SK-N-SH (cell line): ENCODE measurements around the gene NDUFB2. TPM values are rescaled to one million over a fixed set of nuclear protein-coding genes. Genes with fewer than 3 reads are reported as not detected.

Experiments used
- CTCF ChIA-PET: fragments of 300-600, 350-600 bp; formaldehyde crosslinking; extraction: SDS; loops from one replicate; lab custom pipeline; 2021; lab: Yijun Ruan, JAX
- POLR2A ChIA-PET: fragments of 350-600 bp; sonication (Branson Sonifier 250); formaldehyde crosslinking; extraction: SDS; loops from one replicate; lab custom pipeline; 2020; ENCODE audit warnings: antibody characterized with exemption, inconsistent platforms; lab: Yijun Ruan, JAX
- DNase-seq: peaks from one replicate; pipeline ENCODE4 v3.0.0; 2012
- H2AFZ ChIP-seq: fragments of 200-600 bp; sonication (generic); 2 replicates; pipeline ENCODE4 v1.8.1; 2016; ENCODE audit warnings: antibody characterized with exemption, mild to moderate bottlenecking, low read depth
- H3F3A ChIP-seq: fragments of 200-600 bp; sonication (generic); replicated peaks from 2 replicates; pipeline ENCODE3; 2016; ENCODE audit warnings: antibody characterized with exemption, mild to moderate bottlenecking; ENCODE audit not compliant: insufficient read depth
- H3K27ac ChIP-seq, 2 experiments: fragments of 200-500 bp in 1 of 2; fragments of 200-600 bp in 1 of 2; sonication (Bioruptor generic) in 1 of 2; sonication (generic), shearing (Covaris generic) in 1 of 2; 2 replicates each; pipeline versions ENCODE4 v1.5.1 to v1.6.1; 2014 to 2016; ENCODE audit warnings: low read depth in 2 of 2, inconsistent platforms in 1 of 2, low read length in 1 of 2, mild to moderate bottlenecking in 1 of 2, mixed read lengths in 1 of 2
- H3K27me3 ChIP-seq: fragments of 200-600 bp; sonication (generic), shearing (Covaris generic); 2 replicates; pipeline ENCODE4 v1.6.1; 2016; ENCODE audit warnings: mixed run types; ENCODE audit not compliant: insufficient read depth
- H3K36me3 ChIP-seq, 2 experiments: fragments of 200-500 bp in 1 of 2; fragments of 200-600 bp in 1 of 2; sonication (Bioruptor generic) in 1 of 2; sonication (generic) in 1 of 2; replicated peaks in 1 of 2; 2 replicates each; pipeline versions ENCODE3 to v1.5.1; 2014 to 2016; ENCODE audit warnings: low read length in 1 of 2, mild to moderate bottlenecking in 1 of 2; ENCODE audit not compliant: insufficient read depth in 2 of 2, control insufficient read depth in 1 of 2
- H3K4me1 ChIP-seq, 2 experiments: fragments of 200-500 bp in 1 of 2; fragments of 200-600 bp in 1 of 2; sonication (Bioruptor generic) in 1 of 2; sonication (generic), shearing (Covaris generic) in 1 of 2; 2 replicates each; pipeline versions ENCODE4 v1.5.1 to v1.6.1; 2014 to 2016; ENCODE audit warnings: low read depth in 1 of 2, low read length in 1 of 2, mixed run types in 1 of 2; ENCODE audit not compliant: insufficient read depth in 2 of 2, control insufficient read depth in 1 of 2
- H3K4me2 ChIP-seq: fragments of 200-600 bp; sonication (generic), shearing (Covaris generic); 2 replicates; pipeline ENCODE4 v1.6.1; 2017; ENCODE audit warnings: mixed run types
- H3K4me3 ChIP-seq, 2 experiments: fragments of 200-500 bp in 1 of 2; fragments of 200-600 bp in 1 of 2; sonication (Bioruptor generic) in 1 of 2; sonication (generic), shearing (Covaris generic) in 1 of 2; 2 replicates each; pipeline versions ENCODE4 v1.5.1 to v1.8.1; 2014 to 2016; ENCODE audit warnings: low read depth in 2 of 2, inconsistent platforms in 1 of 2, low read length in 1 of 2, mild to moderate bottlenecking in 1 of 2, mixed read lengths in 1 of 2, moderate library complexity in 1 of 2
- H3K79me2 ChIP-seq: fragments of 200-600 bp; sonication (generic); 2 replicates; pipeline ENCODE4 v1.8.1; 2017; ENCODE audit warnings: mild to moderate bottlenecking; ENCODE audit not compliant: insufficient read depth
- H3K9ac ChIP-seq: fragments of 200-600 bp; sonication (generic); 2 replicates; pipeline ENCODE4 v1.6.1; 2017; ENCODE audit warnings: mixed run types
- H3K9me2 ChIP-seq: fragments of 200-600 bp; sonication (generic); 2 replicates; pipeline ENCODE4 v1.6.1; 2017; ENCODE audit warnings: mixed run types
- H3K9me3 ChIP-seq: fragments of 200-600 bp; sonication (generic); 2 replicates; pipeline ENCODE4 v1.6.1; 2017; ENCODE audit warnings: mixed run types, mild to moderate bottlenecking, moderate library complexity
- H4K20me1 ChIP-seq: fragments of 200-600 bp; sonication (generic); 2 replicates; pipeline ENCODE4 v1.6.1; 2017; ENCODE audit warnings: mild to moderate bottlenecking, mixed run types; ENCODE audit not compliant: insufficient read depth
- CHD2 ChIP-seq: fragments of 150-350 bp; IDR thresholded peaks from 2 replicates; pipeline ENCODE4 v1.6.1; 2018; ENCODE audit warnings: low read length; ENCODE audit not compliant: partially characterized antibody
- FOXJ3 ChIP-seq: sonication (generic); formaldehyde crosslinking; IDR thresholded peaks from 2 replicates; pipeline ENCODE4 v1.5.1; 2020; ENCODE audit warnings: mild to moderate bottlenecking, missing genetic modification reagents
- NFIC ChIP-seq: IDR thresholded peaks from 2 replicates; pipeline ENCODE4 v1.4.0; 2012; ENCODE audit warnings: borderline replicate concordance
- NRF1 ChIP-seq: IDR thresholded peaks from 2 replicates; pipeline ENCODE4 v1.6.1; 2012; ENCODE audit warnings: low read depth, mild to moderate bottlenecking, low read length
- RXRA ChIP-seq: IDR thresholded peaks from 2 replicates; pipeline ENCODE4 v1.4.0; 2012; ENCODE audit warnings: low read depth, mild to moderate bottlenecking, borderline replicate concordance
- WGBS: methylation state at CpG from one replicate; pipeline ENCODE4 v1.1.6; 2017; ENCODE audit warnings: low lambda C conversion rate; 5-methylcytosine and 5-hydroxymethylcytosine counted together
- polyA plus RNA-seq, 3 experiments: library from polyadenylated mRNA; depleted of rRNA; stranded (reverse); fragments of >200 nt; gene quantifications; 2 replicates each; pipeline ENCODE4 v1.2.3, GENCODE V29; 2012
- TF ChIP-seq, protein P1 (sequence below): fragments of 200-600 bp; sonication (generic); IDR thresholded peaks from 2 replicates; pipeline ENCODE4 v1.6.1; 2017; ENCODE audit warnings: antibody characterized with exemption, mild to moderate bottlenecking, moderate library complexity

Gene NDUFB2
- polyA plus RNA-seq, 1 of the 3 experiments (the other 2 are of a cell fraction), result 1,214 TPM

DNA sequence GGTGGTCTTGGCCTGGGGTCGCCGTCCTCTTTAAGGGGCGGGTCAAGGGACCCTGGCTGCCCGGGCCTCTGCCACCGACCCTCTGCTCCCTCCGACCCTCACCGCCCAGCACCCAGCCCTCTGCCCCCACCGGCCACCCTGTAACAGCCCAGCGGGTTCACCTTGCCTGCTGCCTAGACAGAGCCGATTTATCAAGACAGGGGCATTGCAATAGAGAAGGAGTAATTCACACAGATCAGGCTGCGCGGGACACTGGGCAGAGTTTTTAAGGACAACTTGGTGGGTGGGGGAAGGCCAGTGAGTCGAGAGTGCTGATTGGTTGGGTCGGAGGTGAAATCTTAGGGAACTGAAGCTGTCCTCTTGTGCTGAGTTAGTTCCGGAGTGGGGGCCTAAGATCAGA lies 24.5 kb upstream of the NDUFB2 start:
- no peaks in the 10 kb centered on the region for H3K9me2 ChIP-seq
- no peaks in the 10 kb centered on the region for H3K9me3 ChIP-seq
- ChIA-PET POLR2A (no interaction called here), CTCF (interaction anchor here (1.2 to 4.5 kb wide), 4 partner anchors 19 to 341 kb away, joined by 3 to 45 read pairs (median 18); partner anchors contain the start of gene MRPS33)
- DNase-seq, result no peak
- TF ChIP-seq RXRA (no peak), CHD2 (no peak), FOXJ3 (CRISPR knock-in tag) (no peak)
- peak overlapping the region; percentile 86; the same call in 1 of the 2 replicates for H2AFZ ChIP-seq
- H3K27ac ChIP-seq, result no peak overlapping the region
- H3K36me3 ChIP-seq, result no peaks in the 10 kb centered on the region
- peak overlapping the region; percentile 49; the same call in 1 of the 2 replicates for H3K4me2 ChIP-seq
- peaks cover 7 to 20% of the 10 kb centered on the region in 2 experiments; a peak in 2 of 4 replicates for H3K4me1 ChIP-seq
- H3K79me2 ChIP-seq, result no peaks in the 10 kb centered on the region
- no peaks in the 10 kb centered on the region for H4K20me1 ChIP-seq
- H3K9ac ChIP-seq, result no peak overlapping the region
- no peaks in the 10 kb centered on the region for H3K27me3 ChIP-seq
- H3F3A ChIP-seq, result no peaks in the 10 kb centered on the region
- no peak overlapping the region for H3K4me3 ChIP-seq
- WGBS, result 73% methylated on average over 14 of the region's 15 CpGs

DNA sequence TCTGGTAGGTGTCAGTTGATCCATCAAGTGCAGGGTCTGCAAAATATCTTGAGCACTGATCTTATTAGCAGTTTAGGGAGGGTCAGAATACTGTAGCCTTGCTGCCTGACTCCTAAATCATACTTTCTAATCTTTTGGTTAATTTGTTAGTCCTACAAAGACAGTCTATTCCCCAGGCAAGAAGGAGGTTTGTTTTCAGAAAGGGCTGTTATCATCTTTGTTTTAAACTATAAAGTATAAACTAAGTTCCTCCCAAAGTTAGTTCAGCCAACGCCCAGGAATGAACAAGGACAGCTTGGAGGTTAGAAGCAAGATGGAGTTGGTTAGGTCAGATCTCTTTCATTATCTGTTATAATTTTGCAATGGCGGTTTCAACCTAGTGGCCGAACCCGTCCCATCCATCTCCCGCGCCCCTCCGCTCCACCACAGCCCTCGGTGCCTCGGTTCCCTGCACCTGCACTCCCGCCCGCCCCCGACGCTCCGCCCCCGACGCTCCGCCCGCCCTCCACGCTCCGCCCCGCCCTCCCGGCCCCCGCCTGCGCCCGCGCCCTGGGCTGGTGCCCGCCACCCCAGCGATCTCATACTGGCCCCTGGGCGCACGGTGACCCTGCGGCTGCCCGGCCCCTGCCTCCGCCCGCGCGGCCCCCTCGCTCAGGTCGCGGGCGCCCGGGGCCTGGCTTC lies 24.0 kb upstream of the NDUFB2 start, which contains the start of gene ADCK2:
Gene ADCK2 (plus strand): TSS at position 564 of the 681 bp plus-strand sequence. CDS start 386 bp downstream, outside the sequence.
- TF ChIP-seq, protein P1, sequence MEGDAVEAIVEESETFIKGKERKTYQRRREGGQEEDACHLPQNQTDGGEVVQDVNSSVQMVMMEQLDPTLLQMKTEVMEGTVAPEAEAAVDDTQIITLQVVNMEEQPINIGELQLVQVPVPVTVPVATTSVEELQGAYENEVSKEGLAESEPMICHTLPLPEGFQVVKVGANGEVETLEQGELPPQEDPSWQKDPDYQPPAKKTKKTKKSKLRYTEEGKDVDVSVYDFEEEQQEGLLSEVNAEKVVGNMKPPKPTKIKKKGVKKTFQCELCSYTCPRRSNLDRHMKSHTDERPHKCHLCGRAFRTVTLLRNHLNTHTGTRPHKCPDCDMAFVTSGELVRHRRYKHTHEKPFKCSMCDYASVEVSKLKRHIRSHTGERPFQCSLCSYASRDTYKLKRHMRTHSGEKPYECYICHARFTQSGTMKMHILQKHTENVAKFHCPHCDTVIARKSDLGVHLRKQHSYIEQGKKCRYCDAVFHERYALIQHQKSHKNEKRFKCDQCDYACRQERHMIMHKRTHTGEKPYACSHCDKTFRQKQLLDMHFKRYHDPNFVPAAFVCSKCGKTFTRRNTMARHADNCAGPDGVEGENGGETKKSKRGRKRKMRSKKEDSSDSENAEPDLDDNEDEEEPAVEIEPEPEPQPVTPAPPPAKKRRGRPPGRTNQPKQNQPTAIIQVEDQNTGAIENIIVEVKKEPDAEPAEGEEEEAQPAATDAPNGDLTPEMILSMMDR, result no peak
- TF ChIP-seq NFIC (0 out of 2 replicates have a peak, but pooled peaks have one; percentile 1), NRF1 (no peak)
- peak within 1 kb of the TSS; percentile 86 for H2AFZ ChIP-seq
- peak within 1 kb of the TSS; percentile 97 for H3K4me2 ChIP-seq
- WGBS, result 3% methylated on average over 32 of the region's 41 CpGs
- no peaks in the 10 kb centered on the region for H3K79me2 ChIP-seq
- H3K27ac ChIP-seq, result 0 out of 4 replicates have a peak within 1 kb of the TSS, but pooled peaks of 1 of the 2 experiments have one; percentile 18
- H3K4me3 ChIP-seq, result peak within 1 kb of the TSS; percentile 64 to 74
- CTCF ChIA-PET, result interaction anchor here (0.5 to 4.5 kb wide), 6 partner anchors 12 to 340 kb away, joined by 3 to 45 read pairs (median 15); partner anchors contain the start of genes DENND2A and MRPS33
- no peaks in the 10 kb centered on the region for H3K9me2 ChIP-seq
- H3K9me3 ChIP-seq, result no peaks in the 10 kb centered on the region
- POLR2A ChIA-PET, result interaction anchor here (1.2 kb wide), 1 partner anchor 24 kb away, joined by 5 read pairs; the partner anchor contains the start of gene NDUFB2
- H3F3A ChIP-seq, result no peaks in the 10 kb centered on the region
- no peaks in the 10 kb centered on the region for H3K36me3 ChIP-seq
- no peaks in the 10 kb centered on the region for H3K27me3 ChIP-seq
- H3K4me1 ChIP-seq, result peaks cover 7 to 20% of the 10 kb centered on the region in 2 experiments; a peak in 2 of 4 replicates
- H3K9ac ChIP-seq, result peak within 1 kb of the TSS; percentile 60; the same call in 1 of the 2 replicates
- no peaks in the 10 kb centered on the region for H4K20me1 ChIP-seq
- DNase-seq, result peak; percentile 99
